HG03378 (cell line): ENCODE measurements around the gene TM9SF2.

Source experiments
- ATAC-seq: cut with Tn5 transposase; IDR thresholded peaks from one replicate; pipeline ENCODE4 v1.9.1; 2021; ENCODE audit warnings: mild to moderate bottlenecking, moderate library complexity; ENCODE audit not compliant: unreplicated experiment

TM9SF2 gene

DNA sequence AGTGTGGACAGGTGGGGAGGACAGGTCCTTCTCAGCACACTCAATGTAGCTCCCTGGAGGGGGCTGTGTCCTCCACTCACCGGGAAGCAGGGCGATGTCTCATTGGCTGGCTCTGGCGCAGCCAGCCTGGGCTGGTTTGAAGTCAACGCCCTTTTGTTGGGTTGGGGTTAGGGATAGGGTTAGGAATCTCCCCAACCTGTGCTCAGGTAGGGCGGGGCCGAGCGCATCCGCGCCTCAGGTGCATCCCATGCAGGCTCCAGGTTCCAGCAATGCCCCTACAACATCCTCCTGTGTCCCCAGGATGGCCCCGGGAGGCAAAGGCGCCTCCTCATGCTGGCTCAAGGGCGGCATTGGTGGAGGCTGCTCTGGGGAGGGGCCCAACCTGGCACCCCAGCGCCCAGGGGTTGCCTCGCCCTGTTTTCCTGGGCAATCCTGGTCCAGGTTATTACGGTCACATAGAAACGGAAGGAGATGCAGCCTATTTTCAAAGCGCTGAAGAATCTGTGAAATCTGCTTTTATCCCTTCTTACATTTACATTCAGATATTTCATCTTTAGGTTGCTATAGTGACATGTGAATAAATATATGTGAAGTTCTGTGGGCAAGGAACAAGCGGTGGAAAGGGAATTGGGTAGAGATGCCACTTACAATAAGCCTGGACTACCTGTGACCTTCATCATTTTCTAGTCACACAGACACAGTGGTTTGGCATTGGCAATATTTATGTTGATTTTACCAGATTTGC, 74.3 kb downstream of the TM9SF2 start:
- ATAC-seq, result no peak

DNA sequence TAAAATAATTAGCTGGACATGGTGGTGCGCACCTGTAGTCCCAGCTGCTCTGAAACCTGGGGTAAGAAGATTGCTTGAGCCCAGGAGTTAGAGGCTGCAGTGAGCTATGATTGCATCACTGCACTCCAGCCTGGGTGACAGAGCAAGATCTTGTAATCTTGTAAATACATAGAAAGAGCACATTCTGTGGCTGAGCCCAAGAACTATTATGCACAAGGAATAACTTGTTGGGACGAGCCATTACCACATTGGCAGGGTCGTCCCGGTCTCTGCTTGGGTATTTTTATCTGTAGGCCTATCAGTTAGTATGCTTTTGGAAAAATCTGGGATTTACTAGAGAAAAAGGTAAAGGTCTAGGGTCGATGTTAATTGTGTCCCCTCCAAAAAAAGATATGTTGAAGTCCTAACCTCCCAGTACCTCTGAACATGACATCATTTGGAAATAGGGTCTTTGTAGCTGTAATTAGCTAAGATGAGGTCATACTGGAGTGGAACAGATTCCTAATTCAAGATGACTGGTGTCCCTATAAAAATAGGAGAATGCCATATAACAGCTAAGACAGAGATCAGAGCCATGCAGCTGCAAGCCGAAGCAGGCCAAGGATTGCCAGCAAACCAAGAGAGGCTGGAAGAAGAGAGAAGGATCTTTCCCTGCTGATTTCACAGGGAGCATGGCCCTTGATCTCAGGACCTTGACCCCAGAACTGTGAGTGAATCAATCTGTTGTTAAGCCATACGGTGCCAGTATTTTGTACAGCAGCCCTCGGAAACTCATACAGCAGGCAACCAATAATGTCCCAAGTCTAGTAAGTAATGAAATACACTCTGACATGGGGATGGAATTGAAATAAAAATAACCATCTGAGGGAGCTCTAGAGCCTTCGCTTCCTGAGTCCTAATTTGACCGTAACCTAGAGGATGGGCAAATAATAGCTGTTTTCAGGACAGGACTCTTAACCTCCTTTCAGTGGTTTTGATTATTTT, 77.0 kb downstream of the TM9SF2 start:
- ATAC-seq, result no peak

DNA sequence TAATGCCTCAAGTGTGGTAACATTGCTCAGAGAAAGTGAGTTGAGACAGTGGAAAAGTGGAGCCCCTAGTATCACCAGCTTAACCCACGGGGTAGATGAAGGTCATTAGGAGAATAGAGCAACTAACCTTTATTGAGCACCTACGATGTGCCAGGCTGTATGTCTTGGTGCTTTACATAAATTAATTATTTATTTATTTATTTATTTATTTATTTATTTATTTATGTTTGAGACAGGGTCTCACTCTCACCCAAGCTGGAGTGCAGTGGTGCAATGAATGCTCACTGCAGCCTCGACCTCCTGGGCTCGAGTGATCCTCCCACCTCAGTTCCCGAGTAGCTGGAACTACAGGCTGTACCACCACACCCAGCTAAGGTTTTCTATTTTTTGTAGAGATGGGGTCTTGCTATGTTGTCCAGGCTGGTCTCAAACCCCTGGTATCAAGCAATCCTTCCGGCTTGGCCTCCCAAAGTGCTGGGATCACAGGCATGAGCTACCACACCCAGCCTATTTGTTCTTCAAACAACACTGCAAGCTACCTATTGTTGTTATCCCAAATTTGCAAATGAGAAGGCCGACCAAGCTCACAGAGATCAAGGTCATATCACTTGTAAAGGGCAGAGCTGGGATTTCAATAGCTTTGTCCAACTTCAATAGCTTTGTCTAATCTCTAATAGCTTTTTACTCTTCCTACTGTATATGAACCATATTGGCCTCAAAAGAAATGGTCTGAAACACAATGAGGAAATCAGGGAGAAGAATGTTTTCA, 79.4 kb downstream of the TM9SF2 start:
- no peak for ATAC-seq

DNA sequence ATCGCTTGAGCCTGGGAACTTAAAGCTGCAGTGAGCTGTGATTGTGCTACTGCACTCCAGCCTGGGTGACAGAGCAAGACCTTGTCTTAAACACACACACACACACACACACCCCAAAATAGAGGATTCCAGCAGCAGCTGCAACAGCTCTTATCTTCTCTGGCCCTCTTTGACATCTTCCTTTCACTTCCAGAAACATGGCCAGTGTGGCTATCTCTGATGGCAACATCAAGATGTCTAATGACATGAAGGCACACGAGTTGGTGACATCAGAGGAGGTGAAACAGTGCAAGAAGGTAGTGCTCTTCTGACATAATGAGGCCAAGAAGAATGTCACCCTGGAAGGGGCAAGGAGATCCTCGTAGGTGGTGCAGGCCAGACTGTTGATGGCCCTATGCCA, 81.2 kb downstream of the TM9SF2 start:
- ATAC-seq, result no peak

DNA sequence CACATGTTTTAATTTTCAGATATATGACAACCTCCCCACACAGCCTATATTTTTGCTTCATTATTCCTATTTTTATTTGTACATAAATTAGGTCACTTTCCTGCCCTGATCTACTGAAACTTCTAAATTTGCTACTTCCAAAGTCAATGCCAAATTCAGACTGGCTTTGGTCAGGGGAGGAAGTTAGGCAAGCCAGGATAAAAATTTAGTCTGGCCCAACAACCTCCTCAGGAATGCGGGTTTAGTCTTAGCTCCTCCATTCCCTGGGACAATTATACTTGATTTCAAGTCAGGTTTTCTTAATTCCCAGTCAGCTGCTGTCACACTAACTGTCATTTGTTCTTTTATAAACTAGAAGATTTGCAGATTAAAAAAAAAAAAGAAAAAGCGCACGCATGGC, 84.3 kb downstream of the TM9SF2 start:
- ATAC-seq, result no peak

DNA sequence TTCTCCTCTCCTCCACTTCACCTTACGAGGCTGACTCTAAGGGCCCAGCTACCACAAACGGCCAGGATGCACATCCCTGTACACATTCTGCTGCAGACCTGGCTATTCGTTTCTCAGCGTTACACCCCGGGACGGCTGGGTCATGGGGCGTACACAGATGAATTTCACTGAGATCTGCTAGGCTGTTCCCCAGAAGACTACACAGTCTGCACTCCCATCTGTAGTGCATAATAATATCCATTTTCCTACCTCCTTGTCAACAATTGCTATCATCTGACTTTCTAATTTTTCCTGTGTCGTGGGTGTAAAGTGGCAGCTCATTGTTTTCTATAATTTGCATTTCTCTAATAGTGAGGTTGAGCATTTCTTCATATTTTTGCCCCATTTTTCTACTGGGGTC, 85.7 kb downstream of the TM9SF2 start:
- ATAC-seq, result no peak

DNA sequence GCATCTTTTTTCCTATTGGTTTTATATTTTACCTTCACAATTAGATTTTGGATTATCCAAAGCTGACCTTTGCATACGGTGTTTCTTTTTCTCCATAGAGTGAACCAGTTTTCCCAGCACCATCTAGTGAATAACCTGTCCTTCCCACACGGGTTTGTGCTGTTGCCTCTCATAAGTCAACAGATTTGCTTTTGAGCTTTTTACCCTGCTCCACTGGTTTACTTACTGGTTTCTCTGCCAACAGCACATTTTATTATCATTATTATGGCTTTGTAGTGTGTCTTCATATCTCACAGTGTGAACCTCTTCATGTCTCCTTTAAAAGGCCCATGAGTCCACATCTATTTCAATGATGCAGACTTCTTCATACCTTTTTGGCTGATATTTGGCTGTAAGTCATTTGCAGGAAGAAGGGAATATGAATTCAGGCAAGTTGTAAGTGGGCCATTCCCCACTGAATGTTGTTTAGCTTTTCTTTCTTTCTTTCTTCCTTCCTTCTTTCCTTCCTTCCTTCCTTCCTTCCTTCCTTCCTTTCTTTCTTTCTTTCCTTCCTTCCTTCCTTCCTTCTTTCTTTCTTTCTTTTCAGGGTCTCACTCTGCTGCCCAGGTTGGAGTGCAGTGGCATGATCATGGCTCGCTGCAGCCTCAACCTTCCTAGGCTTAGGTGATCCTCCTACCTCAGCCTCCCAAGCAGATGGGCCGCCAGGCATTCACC, 86.8 kb downstream of the TM9SF2 start:
- no peak for ATAC-seq

DNA sequence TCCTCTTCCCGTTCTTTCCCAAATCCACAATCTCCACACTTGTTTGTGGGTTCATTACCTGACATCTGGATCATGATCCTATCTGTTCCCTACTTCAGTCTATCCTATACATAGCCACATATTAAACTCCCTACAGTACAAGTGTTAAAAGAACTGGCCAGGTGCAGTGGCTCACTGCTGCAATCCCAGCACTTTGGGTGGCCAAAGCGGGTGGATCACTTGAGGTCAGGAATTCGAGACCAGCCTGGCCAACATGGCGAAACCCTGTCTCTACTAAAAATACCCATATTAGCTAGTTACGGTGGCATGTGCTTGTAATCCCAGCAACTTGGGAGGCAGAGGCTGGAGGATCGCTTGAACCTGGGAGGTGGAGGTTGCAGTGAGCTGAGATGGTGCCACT, 88.3 kb downstream of the TM9SF2 start:
- no peak for ATAC-seq

DNA sequence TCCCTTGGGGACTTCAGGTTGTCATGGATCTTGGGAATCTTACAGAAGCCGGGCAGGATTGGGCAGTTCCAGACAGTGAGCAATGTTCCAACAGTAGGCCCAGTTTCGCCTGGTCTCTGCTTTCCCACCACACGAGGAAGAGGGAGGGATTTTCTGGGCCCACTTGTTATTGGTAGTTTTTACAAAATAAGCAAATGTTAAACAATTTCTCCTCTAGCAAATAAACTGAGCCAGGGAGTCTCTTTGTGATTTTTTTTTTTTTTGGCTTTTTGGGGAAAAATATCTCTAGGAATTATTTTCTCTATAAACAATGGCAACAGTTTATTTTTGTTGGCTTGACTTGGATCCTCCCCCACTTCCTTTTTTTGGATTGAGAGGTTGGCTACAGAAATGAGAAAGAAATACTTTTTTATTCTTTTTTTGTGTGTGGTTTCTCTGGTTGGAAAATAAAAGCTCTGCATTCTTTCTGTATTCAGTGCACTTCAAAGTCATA, 89.3 kb downstream of the TM9SF2 start:
- ATAC-seq, result no peak

DNA sequence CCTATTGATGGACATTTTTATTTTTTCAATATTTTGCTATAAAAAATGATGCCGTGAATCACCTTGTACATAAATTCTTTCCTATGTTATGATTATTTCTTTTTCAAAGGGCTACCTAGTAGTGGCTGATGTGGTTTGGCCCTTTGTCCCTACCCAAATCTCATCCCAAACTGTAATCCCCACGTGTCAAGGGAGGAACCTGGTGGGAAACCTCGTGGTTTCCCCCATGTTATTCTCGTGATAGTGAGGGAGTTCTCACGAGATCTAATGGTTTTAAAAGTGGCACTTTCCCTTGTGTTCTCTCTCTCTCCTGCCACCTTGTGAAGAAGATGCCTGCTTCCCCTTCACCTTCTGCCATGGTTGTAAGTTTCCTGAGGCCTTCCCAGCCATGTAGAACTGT, 94.9 kb downstream of the TM9SF2 start:
- ATAC-seq, result no peak

DNA sequence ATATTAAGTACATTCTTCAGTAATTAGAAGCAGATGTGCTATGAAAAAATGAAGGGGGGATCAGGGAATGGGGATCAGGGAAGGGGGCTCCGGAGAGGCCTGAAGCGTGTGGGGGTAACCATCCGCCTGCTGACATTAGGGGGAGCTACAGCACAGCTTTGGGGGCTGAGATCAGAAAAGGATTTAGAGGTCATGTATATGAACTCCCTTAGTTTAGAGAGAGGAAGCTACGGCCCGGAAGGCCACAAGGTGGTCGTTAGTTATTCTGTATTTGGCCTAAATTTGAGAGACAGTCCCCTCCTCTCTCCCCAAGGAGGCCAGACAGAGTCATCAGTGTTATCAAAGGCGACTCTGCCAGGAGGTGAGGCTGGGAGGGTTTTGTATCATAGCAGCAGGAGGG, 99.0 kb downstream of the TM9SF2 start:
- no peak for ATAC-seq

DNA sequence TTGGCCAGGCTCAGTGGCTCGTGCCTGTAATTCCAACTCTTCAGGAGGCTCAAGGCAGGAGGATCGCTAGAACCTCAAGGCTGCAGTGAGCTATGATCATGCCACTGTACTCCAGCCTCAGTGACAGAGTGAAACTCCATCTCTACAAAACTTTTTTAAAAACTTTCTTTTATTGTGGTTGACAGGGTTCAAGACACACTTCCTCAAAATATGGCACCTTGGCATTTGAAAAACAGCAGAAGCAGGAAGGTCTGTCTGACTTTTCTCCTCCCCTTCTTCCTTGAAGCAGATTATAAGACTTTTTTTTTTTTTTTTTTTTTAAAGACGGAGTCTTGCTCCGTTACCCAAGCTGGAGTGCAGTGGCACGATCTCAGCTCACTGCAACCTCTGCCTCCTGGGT, 100.3 kb downstream of the TM9SF2 start:
- ATAC-seq, result no peak

DNA sequence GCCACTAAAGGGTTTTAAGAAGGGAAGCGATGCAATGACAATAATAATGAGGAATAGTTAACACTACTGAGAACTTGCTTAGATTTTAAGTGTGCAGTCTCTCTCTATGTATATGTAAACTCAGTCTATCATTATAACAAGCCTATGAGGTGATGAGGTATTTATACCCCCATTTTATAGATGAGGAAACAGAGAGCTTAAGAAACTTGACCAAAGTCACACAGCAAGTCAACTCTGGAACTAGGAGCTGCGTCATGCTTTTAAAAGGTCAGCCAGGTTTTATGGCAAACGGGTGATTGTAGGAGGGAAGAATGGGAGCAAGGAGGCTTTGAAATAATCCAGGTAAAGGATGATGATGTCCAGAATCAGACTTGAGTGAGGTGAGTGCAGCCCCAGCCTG, 103.4 kb downstream of the TM9SF2 start:
- ATAC-seq, result no peak

DNA sequence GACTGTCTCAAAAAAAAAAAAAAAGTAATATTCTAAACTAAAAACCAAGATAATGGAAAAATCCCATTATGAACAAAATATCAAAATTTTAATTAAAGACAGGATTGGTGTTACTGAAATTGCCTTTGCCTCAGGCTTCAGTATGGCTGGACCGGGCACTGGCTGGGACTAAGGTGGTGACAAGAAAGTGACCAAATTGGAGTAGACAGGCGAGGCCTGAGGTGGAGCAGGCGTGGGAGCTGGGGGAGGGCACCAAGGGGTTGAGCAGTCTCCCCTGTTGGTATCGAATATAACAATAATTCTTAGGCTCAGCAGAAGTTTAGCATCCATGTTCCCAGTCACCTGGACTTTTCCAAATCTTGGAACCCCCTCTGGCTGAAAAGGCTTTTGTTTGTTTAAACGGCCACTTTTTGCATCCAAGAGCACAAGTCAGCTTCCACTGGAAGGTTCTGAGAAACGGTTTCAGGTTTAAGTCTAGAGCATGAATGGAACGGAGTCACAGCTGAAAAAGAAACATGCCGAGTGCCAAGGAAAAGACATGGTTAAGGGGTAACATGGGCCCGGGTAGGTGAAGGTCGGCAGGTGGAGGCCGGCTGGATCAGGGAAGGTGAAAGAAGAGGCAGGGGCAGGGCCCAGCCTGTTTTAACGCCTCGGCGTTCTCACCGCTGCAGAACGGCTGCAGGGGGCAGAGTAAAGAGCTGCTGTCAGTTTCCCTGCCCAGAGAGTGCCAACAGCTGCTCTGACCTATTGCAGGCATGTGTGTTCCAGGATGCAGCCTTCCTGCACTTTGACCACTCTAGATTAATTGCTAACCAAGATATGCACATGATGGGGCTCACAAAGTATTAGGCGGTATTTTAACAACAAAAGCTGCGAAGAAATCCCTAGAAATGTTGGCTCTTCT, 104.4 kb downstream of the TM9SF2 start:
- ATAC-seq, result peak; percentile 57

DNA sequence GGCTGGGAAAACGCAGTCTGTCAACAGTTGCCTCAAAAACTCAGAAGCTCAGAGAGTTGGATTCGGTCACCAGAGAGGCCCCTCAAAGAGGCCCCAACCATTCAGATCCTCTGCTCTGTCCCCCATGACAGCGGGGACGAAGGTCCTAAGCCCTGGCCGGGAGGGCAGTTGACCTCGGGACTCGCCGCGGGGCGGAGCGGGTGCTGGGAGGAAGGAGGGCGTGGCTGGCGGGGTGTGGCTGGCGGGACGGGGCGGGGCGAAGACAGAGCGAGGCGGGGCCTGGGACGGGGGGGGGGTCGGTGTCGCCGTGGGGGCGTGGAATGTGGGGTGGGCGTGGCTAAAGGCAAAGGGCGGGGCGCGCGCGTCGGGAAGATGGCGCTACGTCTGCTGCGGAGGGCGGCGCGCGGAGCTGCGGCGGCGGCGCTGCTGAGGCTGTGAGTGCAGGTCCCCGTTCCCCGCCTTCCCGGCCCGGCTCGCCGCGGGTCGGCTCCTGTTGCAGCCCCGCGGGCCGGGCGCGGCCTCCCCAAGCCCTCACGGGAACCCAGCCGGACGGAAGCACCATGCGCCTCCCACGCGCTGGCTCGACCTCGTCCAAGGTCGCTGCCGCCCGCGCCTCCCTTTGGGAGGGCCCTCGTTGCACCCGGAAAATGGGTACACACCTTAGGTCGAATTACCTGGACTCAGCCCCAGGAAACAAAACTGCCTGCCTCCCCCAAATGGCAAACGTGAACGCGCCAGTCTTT, 105.2 kb downstream of the TM9SF2 start, which contains the start of gene CLYBL:
Gene CLYBL (plus strand): TSS at position 367 of the 743 bp plus-strand sequence.
- ATAC-seq, result peak; percentile 58

DNA sequence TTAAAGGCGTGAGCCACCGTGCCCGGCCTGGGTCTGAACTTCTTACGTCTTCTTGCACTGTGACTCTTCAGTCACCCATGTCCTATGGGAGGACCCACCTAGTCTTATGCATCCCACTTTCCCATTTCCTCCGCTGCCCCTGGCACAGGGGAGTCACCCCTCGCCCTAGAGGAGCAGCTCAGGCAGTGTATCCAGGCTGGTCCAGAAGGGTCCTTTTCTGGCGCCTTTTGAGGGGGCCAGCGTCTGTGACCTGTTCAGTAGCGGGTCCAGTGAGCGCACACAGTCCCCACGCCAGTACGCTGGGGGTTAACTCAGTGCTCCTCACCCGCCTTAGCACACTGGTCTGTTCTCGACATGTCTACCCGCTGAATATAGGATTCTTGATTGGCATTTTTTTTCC, 107.1 kb downstream of the TM9SF2 start:
- no peak for ATAC-seq

DNA sequence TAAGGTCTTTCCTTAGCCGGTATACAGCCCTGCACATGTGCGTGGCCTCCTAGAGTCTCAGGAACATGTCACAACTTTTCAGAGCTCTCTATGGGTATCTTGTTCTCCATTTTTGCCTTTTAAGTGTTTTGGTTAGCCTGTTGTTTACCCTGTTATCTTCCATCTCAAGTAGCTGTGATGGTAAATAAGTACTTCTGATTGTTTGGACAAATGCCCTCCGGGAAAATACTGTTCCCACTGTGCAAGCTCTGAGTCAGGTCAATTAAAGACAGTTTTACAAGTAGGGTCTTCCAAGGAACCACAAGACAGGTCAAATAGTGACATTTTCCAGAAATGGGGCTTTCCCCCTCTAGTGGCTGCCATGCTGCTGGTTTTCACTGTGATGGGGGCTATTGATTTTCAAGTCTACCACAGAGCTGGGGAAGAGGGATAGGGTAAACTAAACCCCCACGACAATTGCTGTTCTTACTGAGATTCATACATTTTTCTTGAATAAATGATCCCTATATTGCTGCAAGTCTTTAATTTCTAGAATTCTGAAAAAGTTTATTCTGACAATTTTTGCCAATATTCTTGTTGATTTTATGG, 109.5 kb downstream of the TM9SF2 start:
- ATAC-seq, result no peak
